GM19455 (cell line): ENCODE results near the gene RCC1.
A peak's percentile ranks its signal among the peaks of the same experiment; 100 is the strongest.
"Not testable (repeated sequence)": the region's sequence is repeated elsewhere in the genome, so short reads cannot be mapped to it uniquely, and the experiment has no call there.

Experiments used
- ATAC-seq: cut with Tn5 transposase; IDR thresholded peaks from one replicate; pipeline ENCODE4 v1.9.1; 2021; ENCODE audit not compliant: unreplicated experiment

RCC1 gene

DNA sequence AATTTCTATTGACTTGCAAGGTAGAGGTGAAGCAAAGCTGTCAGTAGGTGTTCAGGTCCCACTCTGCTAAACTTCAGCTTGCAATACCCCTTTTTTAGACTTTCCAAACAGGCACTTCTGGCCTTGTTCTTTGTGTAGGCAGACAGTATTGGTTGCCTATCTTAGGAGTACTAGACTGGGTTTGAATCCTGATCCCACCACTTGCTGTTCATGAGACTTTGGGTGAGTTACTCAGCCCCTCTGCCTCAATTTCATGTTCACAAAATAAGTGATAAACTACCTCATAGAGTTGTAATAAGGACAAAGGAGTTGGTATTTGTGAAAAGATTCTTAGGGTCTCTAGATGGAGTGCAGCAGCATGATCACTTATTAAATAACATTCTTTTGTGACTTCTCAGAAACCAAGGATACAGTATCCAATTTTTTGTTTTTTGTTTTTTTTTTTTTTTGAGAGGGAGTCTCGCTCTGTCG, 5.2 kb downstream of the RCC1 start:
- no peak for ATAC-seq

DNA sequence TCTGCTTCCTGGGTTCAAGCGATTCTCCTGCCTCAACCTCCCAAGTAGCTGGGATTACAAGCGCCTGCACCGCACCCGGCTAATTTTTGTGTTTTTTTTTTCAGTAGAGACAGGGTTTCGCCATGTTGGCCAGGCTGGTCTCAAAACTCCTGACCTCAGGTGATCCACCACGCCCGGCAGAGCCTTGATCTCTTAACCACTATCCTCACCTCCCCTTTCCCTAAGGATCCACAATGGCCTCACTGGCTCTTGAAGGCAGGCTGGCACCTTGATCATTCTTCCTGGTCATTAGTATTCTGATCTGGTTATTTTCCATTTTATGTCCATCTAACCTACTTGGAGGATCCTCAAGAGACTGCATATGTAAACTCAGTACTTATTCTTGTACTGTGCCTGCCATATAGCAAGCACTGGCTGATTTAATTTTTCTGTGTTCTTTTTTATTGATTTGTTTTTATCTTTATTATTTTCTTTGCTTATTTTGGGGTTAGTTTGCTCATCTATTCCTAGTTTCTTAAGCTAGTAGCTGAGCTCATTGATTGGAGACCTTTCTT, 6.3 kb downstream of the RCC1 start:
- no peak for ATAC-seq

DNA sequence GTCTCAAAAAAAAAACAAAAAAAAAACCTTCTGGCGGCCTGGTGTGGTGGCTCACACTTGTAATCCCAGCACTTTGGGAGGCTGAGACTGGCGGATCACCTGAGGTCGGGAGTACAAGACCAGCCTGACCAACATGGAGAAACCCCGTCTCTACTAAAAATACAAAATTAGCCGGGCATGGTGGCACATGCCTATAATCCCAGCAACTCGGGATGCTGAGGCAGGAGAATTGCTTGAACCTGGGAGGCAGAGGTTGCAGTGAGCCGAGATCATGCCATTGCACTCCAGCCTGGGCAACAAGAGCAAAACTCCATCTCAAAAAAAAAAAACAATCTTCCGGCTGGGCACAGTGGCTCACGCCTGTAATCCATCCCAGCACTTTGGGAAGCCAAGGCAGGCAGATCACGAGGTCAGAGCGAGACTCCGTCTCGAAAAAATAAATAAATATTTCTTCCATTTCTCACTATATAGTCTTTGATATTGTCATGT, 8.6 kb downstream of the RCC1 start:
- ATAC-seq: not testable (repeated sequence)

DNA sequence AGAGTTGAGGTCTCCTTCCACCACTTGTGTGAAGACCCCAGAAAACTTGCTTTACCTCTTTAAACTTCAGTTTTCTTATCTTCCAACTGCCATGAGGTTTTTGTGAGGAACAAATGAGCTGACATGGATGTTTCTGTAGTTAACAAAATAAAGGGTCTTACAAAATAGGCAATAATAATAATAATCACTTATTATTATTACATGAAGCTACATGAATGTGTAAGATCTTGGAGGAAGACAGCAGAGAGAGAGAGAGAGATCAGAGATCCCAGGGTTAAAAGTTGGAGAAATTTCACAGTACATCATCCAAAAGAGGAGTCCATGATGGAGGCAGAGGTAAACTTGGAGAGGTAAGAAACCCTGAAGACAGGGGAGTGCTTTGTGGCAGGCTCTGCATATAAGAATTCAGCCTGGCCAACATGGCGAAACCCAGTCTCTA, 10.7 kb downstream of the RCC1 start:
- ATAC-seq: no peak

DNA sequence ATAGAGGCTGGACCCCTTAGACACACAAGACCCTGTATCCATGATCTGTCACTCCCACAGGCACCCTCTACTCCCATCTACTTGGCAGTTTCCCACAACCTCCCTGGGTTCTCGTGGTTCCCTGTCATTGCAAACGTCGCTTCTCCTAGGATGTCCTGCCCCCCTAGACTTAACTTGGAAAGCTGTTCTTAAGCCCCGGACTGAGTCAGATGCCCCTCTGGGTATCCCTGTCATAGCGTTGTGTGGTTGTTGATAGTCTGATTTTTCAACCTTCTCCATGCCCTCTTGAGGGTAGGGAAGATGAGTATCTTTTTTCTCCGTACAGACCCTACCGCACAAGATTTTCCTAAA, 11.8 kb downstream of the RCC1 start:
- no peak for ATAC-seq

DNA sequence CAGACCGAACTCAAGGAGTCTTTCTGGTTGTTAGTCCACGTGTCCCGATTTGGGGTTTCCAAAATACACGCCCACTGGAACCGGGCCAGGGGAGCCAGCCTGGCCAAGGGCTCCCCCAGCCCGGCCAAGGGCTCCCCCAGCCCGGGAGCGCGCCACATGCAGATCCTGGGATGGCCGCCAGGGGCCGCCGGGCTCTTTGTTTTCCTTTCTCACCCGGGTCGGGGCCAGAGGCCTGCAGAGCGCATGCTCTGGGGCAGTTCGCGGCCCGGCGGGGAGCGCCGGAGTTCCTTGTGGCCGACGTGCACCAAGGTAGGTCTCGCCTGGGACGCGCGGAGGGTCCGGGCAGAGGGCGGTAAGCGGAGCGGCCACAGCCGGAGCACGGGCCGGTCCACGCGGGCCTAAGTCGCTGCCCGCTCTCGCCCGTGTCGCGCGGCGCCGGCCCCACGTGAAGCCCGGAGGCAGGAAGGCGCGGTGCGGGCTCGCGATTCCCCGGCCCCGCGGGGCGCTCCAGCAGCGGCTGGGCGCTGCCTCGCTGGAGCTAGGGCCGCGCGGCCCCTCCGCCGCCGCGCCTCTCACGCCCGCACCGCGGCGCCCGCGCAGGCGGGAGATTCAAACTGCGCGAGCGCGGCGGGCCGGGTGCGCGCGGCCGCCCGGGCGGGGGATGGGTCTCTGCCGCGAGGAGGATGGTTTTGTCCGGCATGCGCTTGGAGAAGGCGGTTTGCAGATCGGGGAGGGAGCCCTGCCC, 12.3 kb downstream of the RCC1 start:
- peak; percentile 70 for ATAC-seq

DNA sequence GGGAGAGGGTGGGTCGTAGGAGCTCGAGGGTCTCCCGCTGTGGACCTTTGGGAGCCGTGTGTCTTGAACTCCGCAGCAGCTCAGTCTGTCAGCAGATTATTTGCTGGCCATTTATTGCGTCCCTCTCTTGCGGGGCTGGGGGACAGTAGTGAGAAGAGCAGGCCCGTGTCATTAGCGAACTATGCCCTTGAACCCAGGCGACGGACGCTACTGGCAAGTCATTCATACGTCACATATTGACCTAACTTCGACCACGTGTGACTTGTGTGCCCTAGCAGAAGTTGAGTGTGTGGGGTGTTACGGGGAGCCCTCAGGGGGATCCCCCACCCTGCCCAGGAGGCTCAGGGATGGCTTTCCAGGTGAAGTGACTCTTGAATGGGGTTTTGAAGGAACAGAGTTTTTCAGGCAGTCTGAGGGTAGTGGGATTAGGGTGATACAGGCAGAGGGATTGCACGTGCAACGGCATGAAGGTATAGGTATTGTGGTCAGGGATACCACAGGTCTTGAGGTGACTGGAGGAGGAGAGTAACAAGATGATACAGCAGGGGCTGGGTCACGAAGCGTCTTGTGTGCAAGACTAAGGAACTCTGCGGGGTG, 13.0 kb downstream of the RCC1 start:
- no peak for ATAC-seq

DNA sequence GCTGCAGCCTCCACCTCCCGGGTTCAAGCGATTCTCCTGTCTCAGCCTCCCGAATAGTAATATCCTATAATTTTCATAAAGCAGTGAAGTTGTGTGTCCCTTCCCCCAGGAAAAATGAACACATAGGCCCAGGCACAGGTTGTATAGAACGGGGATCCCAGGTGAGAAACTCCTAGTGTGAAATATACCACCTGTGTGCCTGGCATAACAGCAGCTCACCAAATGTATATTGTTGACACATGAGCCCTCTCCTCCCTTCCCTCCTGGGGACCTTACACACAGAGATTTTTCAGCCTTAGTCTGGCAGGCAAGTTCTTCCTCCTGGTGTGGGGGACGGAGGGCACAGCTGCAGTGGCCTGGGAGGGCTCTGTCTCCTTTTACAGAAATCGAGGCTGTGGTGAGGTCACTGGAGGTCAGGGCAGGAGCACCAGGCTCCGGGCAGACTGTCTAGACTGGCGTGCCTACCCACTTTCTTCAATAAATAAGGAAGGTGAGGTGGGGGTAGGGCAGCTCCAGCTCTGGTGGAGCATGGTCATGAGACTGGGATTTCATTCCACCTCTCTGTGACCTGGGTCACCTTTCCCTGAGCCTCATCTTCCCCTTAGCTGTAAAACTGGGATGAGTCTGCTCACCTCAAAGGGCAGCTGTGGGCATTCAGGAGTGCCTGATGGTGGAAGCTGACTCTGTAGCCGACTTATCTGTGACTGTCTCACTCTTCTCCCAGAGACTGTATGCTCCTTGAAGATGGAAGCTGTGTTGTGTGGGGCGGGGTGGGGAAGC, 14.3 kb downstream of the RCC1 start:
- no peak for ATAC-seq

DNA sequence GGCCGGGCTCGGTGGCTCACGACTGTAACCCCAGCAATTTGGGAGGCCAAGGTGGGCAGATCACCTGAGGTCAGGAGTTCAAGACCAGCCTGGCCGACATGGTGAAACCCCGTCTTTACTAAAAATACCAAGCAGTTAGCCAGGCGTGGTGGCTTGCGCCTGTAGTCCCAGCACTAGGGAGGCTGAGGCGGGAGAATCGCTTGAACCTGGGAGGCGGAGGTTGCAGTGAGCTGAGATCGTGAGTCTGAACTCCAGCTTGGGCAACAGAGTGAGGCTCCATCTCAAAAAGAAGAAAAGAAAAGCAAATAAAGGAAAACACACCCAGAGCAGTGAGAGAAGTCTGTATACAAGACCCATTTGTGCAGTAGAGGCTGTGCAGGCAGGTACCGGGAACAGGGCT, 15.0 kb downstream of the RCC1 start:
- ATAC-seq: not testable (repeated sequence)

DNA sequence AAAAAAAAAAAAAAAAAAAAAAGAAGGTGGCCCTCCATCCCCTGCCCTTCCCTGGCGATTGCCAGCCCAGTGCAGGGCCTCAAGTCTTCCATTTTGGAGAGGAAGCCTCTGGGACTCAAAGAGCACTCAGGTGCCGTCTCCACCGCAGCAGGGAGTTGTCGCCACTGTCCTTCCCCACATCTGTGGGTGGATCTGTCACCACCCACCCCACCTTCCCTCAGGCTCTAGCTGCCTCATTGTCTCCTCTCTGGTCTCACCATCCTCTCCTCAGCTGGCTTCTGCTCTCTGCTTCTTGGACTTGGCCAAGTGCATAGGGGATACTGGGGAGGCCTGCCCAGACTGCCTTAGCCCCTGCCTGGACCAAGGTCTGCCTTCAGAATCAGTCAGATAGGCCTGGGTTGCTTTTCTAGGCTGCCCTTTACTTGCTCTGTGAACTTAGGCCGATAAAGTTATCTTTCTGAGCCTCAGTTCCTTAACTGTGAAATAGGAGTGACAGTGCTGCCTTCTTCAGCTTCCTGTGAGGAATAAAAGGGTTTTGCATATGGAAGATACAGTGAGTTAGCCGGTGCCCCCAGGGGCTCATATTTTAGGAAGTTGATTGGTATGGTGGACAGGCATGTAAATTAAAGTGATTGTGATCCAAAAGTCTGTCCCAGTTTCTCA, 15.8 kb downstream of the RCC1 start:
- ATAC-seq: no peak

DNA sequence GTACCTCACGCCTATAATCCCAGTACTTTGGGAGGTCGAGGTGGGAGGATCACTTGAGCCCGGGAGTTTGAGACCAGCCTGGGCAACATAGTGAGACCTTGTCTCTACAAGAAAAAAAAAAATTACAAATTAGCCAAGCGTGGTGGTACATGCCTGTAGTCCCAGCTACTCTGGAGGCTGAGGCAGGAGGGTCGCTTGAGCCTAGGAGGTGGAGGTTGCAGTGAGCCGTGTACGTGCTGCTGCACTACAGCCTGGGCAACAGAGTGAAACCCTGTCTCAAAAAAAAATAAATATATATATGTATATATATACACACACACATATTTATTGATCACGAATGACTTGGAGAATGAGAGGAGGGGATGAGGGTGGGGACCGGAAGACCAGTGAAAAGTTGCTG, 16.7 kb downstream of the RCC1 start:
- ATAC-seq: not testable (repeated sequence)

DNA sequence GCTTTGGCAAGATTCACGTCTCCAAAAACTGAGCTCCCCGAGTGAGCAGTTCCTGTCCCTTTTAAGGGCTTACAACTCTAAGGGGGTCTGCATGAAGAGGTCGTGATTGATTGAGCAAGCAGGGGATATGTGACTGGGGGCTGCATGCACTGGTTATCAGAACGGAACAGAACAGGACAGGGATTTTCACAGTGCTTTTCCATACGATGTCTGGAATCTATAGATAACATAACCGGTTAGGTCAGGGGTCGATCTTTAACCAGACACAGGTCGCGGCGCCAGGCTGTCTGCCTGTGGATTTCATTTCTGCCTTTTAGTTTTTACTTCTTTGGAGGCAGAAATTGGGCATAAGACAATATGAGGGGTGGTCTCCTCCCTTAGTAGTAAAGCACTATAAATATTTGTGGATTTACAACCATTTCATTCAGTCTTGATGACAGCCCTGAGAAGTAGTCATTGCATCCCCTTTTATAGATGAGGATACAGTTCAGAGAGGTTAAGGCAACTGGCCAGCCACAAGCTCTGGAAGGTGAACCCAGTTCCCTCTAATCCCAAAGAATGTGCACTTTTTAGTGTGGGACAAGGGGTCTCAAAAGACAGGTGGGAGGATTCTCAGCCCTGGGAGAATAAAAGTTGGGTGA, 19.3 kb downstream of the RCC1 start:
- ATAC-seq: not testable (repeated sequence)

DNA sequence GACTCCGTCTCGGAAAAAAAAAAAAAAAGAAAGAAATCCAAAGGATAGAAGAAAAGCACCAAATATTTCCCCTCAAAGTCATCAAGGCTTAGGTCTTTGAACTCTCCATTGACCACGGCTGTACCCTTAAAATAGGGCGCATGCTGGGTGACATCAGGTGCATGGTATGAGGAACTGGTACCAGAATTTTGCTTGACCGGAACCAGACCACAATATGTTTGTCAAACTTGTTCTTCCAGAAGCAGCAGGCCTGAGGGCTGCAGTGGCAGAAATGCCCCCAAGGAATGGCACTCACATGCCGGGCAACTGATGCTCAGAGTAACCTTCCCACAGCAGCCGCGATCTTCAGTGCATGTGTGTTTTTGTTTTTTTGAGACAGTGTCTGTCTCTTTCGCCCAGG, 21.0 kb downstream of the RCC1 start:
- no peak for ATAC-seq

DNA sequence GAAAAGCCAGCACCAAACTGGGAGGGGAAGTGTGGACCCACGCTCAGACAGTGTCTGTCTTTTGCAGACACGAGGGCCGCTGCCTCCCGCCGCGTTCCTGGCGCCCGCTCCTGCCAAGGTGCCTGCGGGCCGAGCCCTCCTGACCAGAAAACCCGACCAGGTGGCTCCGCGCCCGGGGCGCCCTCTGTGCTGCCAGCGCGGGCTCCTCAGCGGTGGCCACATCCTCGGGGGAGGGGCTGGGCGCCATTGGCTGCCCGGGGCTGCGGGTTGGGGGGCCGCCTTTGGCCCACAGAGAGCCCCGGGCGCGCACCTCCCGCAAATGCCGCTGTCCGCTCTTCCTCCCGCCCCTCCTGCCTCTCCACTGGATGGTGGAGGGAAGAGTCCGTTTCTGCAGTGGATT, 24.6 kb downstream of the RCC1 start:
- ATAC-seq: no peak

DNA sequence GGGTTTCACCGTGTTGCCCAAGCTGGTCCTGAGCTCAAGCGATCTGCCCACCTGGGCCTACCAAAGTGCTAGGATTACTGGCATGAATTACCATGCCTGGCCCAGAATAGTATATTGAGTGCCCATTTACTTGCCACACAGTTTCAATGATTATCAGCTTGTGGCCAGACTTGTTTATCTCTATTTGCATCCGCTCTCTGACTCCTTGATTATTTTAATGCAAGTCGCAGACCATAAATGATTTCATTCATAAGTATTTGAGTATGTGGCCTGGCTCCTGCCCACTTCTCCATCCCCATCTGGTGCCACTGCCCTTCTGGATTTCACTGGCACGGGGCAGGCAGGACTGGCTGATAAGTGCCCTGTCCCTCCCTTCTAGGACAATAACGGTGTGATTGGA, 28.8 kb downstream of the RCC1 start:
- no peak for ATAC-seq

DNA sequence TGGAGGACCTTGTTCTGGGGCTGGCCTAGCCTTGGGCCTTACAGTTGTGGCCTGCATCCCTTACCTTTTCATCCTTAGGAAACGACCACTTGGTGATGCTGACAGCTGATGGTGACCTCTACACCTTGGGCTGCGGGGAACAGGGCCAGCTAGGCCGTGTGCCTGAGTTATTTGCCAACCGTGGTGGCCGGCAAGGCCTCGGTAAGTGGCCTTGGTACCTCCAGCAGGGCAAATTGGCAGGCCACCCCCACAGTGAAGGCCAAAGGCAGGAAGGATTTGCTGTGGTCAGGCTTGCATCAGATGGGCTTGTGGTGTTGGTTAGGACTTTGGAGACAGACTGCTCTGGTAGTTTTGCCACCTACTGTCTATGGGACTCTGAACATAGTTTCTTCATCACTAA, 29.3 kb downstream of the RCC1 start:
- no peak for ATAC-seq

DNA sequence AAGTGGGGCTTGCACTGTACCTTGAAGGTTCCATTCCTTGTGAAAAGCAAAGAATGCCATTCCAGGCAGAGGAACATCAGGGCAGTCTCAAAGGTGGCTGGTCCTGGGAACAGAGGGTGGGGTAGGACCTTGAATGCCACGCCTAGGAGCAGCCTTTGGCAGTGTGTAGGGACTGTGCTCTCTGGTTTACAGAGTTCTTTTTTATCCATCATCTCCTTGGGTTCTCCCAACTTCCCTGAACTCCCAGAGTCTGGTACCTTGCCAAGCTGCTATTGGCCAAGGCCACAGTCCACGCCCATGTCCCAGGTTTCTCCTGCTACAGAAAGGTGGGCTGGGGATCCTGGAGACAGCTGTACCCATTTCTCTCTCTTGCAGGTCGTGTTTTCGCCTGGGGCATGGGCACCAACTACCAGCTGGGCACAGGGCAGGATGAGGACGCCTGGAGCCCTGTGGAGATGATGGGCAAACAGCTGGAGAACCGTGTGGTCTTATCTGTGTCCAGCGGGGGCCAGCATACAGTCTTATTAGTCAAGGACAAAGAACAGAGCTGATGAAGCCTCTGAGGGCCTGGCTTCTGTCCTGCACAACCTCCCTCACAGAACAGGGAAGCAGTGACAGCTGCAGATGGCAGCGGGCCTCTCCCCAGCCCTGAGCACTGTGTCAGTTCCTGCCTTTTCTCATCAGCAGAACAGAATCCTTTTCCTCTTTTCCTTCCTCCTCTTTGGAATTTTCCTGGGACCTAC, 31.8 kb downstream of the RCC1 start:
- no peak for ATAC-seq

DNA sequence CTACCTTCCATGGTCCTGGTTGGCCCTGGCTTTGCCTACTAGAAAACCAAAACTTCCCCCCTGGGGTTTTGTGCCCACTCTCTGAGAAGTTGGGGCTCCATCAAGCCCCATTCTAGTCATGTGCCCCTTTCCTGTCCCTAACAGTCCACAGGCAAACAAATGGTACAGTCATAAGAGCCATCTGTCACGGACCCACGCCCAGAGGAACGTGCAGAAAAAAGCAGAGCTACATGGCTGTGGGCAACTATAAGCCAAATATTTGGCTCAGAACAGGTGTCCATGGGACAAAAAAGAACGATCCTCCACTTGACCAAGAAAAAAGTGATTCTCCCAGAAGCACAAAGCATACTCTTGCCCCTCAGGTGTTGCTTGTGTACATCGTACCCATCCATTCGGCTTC, 32.4 kb downstream of the RCC1 start:
- ATAC-seq: no peak

DNA sequence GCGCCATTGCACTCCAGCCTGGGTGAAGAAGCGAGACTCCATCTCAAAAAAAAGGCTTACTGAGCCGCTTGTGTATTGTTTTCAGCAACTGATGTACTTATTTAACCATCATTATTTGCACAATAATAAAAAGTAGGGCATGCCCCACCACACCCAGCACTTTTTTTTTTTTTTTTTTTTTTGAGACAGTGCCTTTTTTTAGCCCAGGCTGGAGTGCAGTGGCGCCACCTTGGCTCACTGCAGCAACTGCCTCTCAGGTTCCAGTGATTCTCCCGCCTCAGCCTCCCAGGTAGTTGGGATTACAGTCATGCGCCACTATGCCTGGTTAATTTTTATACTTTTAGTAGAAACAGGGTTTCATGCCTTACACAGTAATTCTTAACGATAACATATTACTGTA, 34.8 kb downstream of the RCC1 start:
- ATAC-seq: no peak
